Activated CD8-positive, alpha-beta memory T cell treated with anti-CD3 and anti-CD28 coated beads for 4 hours (primary cell): ENCODE results near the gene NUAK1.

Source experiments
- DNase-seq, 2 donors: peaks; one replicate each; pipeline ENCODE4 v3.0.0-alpha.2; 2020; ENCODE audit warnings: low read depth in 2 of 2

Gene NUAK1

DNA sequence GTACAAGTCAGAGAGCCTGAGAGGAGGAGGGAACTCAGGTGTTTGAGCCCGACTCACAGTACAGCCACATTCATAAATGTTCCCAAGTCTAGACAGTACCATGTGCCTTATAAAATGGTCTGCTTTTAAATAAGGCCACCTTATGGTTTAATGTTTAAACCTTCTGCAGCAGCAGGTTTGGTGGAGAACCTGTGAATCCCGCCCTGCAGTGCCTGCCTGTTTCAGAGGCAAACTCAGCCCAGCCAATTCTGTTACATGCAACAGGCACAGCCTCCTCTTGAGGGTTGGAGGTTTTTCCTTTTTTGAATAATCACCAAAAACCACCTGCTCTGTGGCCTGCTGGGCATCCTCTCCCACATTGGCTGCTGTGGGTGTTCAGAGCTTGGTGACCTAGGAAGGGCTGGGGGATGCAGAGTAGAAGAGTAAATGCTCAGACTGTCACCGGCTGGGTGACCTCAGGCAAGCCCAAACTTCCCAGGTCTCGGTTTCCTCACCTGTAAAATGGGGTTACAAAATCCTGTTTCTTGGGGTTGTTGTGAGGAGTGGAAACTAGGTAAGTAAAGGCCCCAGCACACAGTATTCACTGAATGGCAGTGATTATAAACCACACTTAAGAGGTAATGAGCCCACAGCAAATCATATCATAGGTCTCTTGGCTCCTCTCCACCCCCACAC lies 28.0 kb downstream of the NUAK1 start:
- no peak for DNase-seq

DNA sequence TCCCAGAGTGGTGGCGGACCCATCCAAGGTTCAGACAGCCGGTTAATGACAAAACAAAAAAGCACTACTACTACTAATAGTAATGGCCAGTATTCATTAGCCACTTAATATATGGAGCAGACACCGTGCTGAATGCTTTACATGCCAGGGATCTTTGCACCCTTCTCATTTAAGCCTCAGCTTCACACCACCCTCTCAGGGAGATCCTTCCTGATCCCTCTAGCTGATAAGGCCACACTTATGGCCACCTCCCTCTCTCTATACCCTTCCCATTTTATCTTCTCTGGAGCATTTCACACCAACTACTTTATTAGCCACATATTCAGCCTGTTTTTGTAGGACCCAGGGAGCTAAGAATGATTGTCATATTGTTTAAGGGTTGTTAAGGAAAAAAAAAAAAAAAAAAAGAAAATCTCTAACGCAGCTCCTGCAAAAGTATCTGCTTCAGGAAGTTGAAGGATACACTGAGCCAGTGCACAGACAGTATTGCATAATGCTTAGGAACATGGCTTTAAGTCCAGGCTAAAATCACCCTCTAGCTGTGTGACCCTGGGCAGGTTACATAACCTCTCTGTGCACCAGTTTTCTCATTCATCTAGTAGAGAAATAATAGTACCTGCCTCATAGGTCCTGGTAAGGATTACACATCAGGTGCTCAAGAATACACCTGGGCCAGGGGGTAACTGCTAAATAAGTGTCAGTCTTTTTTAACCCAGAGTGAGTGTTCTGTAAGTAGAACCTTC lies 29.4 kb downstream of the NUAK1 start:
- DNase-seq, result no peak

DNA sequence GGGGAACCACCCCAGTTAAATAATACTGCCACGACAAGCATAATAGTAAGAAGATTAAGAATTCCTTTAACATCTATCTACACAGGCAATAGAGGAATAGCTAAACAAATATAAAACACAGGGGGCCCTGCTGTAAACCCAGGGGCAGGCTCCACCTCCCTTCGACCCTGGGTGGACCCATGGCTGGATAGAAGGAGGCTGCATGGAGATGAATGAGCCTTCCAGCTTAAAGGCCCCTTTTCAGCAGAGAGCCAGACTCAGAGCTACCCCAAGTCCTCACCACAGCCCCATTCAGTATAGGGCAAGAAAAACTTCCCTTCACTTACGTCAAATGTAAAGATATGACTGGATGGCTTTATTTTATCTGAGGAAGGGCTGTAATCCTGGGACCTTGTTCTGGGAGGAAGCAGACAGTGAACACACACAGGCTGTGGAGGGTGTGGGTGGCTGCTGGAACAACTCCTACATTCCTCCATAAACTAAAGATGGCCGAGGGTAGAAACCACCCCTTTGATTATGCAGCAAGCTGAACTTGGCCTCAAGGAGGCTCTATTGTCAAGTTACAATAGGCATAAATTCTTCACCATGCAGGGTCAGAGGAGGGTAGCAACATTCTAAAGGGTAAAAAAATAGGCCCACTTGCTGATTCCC lies 30.4 kb downstream of the NUAK1 start:
- DNase-seq, result no peak

DNA sequence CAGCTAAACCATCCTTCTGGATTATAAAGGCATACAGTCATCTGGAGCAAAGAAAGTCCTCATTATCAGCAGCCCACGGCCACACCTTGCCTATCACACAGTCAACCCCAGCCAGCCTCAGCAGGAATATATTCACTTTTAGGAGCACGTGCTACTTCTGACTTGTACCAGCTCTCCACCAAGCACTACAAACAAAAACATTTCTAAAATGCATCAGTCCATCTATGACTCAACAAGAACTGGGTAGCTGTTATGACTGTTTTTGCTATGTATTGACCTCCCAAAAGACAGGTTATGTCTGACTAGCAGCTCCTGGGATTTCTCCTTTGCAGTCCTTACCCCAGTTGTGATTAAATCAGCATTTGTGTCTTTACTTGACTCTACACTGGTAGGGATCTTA lies 31.2 kb downstream of the NUAK1 start:
- no peak for DNase-seq

DNA sequence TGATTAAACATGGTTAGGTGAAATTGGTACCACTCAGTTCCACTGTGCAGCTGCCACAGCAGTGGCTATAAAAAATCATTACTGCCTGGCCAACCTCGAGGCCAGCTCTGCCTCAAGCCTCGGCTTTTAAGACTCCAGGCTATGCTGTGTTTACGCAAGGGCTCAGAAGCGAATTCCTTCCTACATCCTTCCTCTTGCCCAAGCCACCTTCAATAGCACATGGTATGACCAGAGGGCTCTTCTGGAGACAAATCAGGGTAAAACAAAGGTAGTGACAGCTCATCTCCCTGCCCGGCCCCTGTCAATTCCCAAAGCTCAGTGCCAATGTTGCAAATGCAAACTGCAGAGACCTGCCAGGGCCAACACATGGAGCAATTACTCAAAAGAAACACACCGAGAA lies 31.9 kb downstream of the NUAK1 start:
- DNase-seq, result no peak

DNA sequence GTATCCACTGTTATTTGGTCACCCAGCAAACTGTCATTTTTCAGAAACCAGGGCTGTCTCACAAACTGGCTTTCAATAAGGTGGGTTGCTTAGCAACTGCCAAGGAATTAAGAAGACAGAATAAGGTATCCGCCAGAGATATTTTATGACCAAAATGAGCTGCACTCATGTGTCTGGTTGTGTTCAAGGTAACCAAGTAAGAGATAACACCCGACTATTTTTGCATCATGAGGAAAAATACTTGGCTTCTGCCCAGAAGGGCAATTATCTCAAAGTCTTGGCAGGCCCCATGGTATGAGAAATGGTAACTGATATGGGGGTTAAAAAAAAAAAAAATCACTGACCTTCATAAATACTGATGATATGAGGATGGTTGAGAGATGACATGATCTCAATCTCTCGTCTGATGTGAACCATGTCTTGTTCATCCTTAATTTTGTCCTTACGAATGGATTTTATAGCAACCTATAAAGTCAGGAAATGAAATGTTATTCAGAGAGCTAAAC lies 32.6 kb downstream of the NUAK1 start:
- no peak for DNase-seq

DNA sequence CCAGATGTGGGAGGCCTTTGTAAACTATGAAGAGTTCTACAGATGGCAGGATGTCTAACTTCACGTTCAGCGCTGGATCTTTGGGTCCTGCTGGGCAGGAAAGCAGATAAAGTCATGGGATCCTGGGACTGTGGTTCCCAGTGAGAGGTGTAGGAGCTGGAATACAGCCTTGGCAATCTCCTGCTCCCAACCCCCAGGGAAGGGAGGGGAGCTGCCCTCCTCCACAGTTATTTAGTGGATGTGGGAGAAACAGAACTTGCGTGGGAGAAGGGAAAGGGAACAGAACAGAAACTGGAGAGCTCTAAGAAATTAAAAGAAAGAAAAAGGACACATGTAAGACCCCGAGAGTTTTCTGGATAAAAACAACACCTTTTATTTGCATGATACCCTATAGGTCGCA lies 37.0 kb downstream of the NUAK1 start:
- no peak for DNase-seq

DNA sequence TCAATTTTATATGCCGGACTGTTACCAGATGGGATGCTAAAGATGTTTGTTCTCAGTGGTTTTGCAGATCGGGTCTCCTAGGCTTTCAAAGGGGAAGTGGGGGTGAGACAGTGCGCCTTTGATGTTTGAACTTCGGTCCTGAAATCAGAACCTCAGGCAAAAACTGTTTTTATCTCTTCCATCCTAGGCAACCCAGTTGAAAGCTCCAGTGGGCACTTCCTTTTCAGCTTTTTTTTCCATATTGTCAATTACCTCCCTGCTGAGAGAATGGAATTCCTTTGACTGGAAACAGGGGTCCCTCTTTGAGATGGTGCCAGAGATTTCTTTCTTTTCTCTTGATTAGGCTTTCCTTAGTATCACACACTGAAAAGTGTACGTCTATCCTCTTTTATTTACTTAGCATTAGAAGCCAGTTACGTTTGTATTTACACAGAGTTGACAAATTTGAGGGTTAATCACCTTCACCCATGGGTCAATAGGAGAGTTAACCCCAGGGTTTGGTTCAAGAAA lies 40.0 kb downstream of the NUAK1 start:
- no peak for DNase-seq

DNA sequence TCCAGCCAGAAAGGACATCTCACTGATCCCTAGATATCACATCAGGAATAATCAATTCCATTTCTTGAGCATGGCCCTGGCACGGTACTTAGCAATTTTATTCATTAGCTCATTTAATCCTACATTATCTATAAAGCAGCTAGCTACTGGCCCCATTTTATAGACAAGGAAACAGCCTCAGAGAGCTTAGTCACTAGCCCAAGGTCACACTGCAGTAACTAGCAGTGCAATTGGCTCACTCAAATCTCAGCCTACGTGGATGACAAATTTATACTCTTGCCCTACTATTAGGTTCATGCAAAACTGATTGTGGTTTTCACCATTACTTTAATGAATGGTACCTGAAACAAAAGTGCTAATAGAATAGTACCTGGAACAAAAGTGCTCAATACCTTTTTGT lies 41.7 kb downstream of the NUAK1 start:
- no peak for DNase-seq

DNA sequence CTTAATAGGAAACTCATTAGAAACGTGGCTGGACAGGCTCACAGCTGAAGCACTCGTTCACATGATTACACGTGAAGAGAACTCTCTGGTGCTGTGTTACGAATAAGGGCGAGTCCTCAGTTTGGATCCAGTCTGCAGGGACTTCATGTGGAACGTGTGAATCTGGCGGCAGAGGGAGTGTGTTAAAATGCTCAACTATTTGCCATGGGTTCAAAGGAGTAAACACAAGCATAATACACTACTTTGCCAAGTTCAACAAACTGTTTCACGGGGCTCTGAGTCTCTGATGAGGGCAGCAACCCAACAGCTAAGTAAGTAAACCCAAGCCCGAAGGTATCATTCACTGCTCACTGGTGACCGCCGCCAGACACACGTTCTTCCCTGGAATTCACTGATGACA lies 42.4 kb downstream of the NUAK1 start:
- no peak for DNase-seq

DNA sequence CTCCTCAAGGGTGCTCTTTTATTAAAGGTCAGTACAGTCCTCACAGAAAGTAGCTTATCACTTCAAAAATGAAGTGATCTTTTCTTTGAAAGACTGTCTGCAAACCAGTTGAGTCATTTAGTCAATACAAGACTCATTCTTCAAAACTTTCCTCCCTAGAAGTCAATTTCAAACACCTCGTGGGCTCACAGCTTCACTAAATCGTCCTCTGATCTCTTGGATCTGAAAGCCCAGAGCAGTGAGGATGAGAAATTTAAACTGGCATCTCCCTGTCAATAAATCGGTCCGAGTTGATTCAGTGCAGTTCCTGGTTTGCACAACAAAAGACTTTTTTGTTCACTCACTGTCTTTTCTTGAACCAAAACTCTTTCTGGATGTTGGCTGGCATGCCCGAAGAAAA lies 44.5 kb downstream of the NUAK1 start:
- no peak for DNase-seq

DNA sequence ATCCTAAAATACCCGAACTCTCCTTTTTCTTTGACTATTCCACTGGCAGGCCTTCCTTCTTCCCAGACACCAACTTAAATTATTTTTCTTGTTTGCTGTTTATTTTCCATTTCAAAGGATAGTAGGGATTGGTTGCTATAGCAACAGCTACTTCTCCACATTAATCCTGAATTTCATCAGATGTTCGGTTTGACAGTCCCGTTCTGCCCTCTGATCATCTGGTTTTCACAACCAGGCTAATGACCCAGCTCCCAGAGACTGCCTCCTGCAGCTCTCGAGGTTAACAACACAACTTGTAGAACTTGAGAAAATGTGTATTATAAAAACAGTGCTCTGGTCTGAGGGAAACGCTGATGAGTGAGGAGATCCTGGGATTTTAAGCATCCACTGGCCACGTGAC lies 45.5 kb downstream of the NUAK1 start:
- no peak for DNase-seq

DNA sequence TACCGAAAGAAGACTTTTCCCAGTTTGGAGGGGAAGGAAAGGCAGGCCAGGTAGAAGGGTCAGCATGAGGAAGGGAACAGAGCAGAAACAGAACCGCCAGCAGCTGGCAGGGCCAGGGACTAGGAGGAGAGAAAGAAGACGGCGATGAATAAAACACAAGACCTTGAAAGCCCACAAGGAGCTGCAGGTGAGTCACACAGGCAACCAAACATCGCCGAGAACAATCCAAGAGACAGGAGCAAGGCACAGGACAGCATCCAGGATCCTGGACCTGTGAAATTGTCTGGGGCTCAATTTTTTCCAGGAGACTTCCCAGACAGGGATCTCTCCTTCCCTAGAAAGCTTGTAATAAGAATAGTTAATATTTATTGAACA lies 47.3 kb downstream of the NUAK1 start:
- DNase-seq, result no peak

DNA sequence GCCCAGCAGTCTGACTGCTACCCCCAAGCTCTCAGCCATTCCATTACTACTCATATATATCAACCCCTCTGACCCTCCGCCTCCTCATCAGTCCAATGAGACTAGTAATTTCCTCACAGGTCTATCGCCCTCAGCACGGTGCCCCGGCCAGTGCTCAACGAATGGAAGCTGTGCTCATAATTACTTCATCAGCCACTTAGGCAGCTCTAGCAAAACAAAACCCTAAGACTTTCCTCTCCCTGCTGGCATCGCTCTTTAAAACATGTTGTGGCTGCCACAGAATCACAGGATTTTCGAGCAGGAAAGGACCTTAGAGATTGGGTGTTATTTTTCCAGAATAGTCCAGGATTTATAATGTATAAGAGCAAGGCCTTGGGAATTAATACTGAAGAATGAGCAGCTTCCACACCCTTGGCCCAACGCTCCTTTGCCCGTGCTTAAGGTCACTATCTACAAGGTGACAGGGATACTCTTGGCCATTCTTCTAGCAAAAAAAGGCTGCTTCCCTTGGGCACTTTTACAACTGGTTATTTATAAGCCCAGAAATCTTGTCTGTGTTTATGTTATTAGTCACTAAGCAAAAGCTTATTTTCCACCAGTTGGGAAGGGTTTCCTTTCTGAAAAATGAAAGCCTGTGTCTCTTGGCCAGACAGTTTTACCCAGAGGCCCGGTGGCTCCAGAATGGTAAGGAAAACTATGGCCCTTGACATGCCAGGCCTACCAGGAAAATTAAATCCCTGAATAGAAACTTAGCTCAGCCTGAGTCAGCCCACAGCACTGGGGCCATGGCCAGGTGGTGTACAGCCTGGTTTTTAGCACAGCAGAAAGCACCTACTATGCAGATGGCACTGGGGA lies 47.9 kb downstream of the NUAK1 start:
- DNase-seq, result no peak

DNA sequence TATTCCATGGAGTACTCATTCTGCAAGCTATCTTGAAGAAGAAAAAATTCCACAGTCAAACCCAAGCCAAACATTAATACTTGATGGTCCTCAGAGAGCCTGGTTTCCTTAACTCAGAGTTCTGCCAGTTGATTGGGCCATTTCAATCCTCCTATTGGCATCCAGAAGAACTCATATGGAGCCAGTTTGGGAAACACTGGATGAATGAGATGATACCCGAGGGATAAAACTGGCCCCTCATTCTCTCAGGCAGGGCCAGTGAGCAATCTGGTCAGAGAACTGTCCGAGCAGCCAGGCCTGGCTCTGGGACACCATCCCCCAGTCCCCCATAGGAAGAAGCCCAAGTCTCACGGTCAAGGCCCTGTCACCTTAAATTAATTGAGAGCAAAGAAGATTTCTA lies 48.8 kb downstream of the NUAK1 start:
- DNase-seq, result no peak

DNA sequence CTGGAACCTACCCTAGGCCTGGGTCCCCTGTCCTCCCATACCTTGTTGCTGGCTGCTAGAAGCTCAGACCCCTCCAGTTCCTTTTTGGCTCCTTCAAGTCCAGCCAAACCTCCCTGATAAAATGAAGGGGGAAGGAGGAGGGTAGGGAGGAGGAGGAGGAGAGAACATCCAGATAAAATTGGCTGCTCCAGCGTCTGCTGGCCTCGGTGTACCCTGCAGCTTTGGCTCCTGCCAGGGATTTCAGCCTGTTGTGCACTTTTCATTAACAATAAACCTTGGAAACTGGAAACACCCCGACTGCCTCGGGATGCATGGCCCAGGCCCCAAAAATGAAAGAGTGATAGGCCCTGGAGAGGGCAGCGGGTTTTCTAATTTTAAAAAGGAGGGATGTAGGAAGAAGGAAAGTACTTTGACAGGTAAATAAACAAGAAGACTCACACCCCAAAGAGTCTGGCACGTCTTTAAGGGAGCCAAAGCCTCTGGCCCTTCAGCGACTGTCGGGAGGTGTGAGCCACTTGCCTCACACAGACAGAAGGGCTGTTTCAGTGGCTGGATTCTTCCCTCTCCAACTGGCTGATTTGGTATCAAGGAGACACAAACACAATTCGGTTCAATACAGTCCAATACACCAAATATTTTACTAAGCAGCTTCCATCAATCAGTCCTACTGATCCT lies 49.8 kb downstream of the NUAK1 start:
- no peak for DNase-seq

DNA sequence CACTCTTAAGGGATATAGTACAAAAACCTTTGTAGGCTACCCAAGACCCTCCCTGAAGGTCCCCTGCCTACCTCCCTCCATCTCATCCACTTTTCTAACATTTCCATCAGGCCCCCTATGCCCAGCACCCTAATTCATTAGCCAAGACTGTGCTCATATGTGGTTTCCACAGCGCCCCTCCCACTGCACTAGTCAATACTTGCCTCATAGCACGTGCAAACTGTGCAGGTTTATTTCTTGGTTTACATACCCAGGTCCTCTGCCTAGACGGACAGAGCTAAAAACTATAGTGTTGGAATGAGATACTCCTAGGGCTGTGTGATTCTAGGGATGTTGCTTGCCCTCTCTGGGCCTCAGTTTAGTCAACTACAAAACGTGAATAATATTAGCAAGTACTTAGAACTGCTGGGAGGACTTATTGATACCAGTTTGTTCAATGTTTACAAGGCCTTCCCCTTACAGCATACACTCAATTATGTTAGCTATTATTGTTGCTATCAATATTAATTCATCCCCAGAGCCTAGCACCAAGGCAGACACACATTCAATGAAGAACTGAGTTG lies 50.4 kb downstream of the NUAK1 start:
- no peak for DNase-seq

DNA sequence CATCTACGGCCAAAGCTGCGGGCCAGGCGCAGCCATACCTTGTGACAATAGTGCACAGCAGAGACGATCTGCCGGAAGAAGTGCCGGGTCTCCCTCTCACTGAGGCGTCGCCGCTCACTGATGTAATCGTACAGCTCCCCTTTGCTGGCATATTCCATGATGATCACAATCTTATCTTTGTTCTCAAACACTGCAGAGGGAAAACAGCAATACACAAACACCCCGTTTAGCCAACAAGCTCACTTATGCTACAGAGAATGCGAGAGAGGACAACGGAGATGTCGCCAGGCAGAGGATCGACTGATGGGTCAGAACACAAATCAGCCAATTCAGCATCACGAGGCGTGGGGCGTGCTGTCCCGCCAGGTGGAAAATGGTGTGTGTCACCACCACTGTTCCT lies 52.1 kb downstream of the NUAK1 start:
- DNase-seq, result no peak

DNA sequence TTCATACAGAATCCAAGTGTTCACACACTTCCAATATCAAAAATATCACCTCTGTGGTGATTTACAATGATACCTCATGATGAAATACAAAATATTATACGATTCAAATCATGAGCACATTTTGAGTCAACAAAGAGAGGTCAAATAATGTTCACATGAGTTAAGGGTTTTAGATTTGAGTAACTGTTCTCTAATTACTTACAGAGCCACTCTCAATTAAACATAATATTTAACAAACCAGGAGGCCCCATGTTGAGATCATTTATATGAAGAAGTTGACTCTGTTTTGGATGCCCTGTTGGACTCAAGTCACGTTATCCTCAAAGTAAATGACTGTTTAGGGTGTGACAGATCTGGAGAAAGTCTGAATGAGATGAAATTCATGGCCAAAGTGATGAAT lies 53.5 kb downstream of the NUAK1 start:
- DNase-seq, result no peak

DNA sequence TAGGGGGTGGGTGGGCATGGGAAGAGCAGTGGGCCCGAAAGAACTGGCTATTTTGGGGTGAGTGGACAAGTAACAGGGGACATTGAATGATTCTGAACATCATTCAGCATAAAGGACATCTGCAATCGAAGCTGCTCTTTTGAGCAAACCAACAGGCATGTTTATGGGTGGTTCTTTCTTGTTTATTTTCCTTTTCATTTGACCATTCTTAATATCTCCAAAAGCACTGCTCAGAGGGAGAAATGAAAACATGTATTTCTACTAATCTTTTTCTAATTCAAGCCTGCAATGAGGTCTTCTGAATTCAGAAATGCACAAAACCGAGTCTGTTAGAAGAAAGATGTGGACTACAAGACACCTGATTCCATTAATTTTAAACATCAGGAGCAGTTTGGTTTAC lies 54.0 kb downstream of the NUAK1 start:
- DNase-seq, result no peak
